Activated T-helper 1 cell treated with anti-CD3 and anti-CD28 coated beads, Interleukin-12 subunit alpha, Interleukin-12 subunit beta, Interleukin-2, Interleukin-4 antibody, amounts not matched to agents 30 ng/mL and 10 ng/mL and 1 ng/mL, durations not matched to agents 14 hours and 24 hours and 36 hours (primary cell): ENCODE measurements around the gene CDC42BPG. TPM values are rescaled to one million over a fixed set of nuclear protein-coding genes. Genes with fewer than 3 reads are reported as not detected.
A peak's percentile ranks its signal among the peaks of the same experiment; 100 is the strongest.

ENCODE experiments used
- DNase-seq: peaks from one replicate; pipeline ENCODE4 v3.0.0; 2021; ENCODE audit warnings: low spot score
- H3K27ac Mint-ChIP-seq: one replicate; pipeline ENCODE4 v1.8.0; 2021; ENCODE audit warnings: mild to moderate bottlenecking, mixed read lengths
- H3K27me3 Mint-ChIP-seq: one replicate; pipeline ENCODE4 v1.8.0; 2022; ENCODE audit warnings: mild to moderate bottlenecking, moderate library complexity, mixed read lengths; ENCODE audit not compliant: insufficient read depth
- H3K36me3 Mint-ChIP-seq: one replicate; pipeline ENCODE4 v1.8.0; 2021; ENCODE audit warnings: low read depth, mixed read lengths
- H3K4me1 Mint-ChIP-seq: one replicate; pipeline ENCODE4 v1.8.0; 2021; ENCODE audit warnings: low read depth, mixed read lengths
- H3K4me3 Mint-ChIP-seq: one replicate; pipeline ENCODE4 v1.8.0; 2021; ENCODE audit warnings: mild to moderate bottlenecking, moderate library complexity, mixed read lengths
- H3K9me3 Mint-ChIP-seq: one replicate; pipeline ENCODE4 v1.8.0; 2021; ENCODE audit warnings: mixed read lengths
- intact Hi-C: fragments of 100-400 bp; cut with micrococcal nuclease; formaldehyde crosslinking; loops from one replicate; pipeline ENCODE4 v1.15.1; 2024
- total RNA-seq: library from RNA; stranded (reverse); gene quantifications from 2 replicates; pipeline ENCODE4 v1.2.3, GENCODE V29; 2022

Gene CDC42BPG
- total RNA-seq, 1 donor from 2014 or later, result 0.29 TPM

DNA sequence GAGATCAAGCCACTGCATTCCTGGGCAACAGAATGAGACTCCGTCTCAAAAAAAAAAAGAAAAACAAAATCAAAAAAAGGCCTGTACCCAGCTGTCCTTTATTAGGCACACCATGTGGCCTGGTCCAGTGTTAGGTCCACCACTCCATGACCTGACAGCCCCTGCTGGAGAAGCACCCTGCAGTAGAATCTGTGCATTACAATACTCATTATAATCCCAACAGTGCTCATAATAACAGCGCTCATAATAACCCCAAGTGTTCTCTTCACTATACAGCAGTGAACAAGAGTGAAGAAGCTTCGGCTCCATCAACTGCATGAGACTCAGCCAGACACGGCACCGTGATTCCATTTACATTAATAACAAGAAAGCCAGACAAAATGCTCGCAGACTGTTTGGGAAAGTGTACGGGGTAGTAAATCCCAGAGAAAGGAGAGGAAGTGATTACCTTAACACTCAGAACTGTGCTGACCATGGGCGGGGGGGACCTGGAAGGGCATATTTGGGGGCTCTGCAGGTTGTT, 42.8 kb upstream of the CDC42BPG start:
- no peak overlapping the region for H3K4me3 Mint-ChIP-seq
- no peaks in the 10 kb centered on the region for H3K36me3 Mint-ChIP-seq
- peak overlapping the region; percentile 40 for H3K27ac Mint-ChIP-seq
- H3K4me1 Mint-ChIP-seq, result peaks cover 28% of the 10 kb centered on the region
- H3K9me3 Mint-ChIP-seq, result no peaks in the 10 kb centered on the region
- intact Hi-C loops, result no loop called here
- DNase-seq, result no peak
- H3K27me3 Mint-ChIP-seq, result no peaks in the 10 kb centered on the region

DNA sequence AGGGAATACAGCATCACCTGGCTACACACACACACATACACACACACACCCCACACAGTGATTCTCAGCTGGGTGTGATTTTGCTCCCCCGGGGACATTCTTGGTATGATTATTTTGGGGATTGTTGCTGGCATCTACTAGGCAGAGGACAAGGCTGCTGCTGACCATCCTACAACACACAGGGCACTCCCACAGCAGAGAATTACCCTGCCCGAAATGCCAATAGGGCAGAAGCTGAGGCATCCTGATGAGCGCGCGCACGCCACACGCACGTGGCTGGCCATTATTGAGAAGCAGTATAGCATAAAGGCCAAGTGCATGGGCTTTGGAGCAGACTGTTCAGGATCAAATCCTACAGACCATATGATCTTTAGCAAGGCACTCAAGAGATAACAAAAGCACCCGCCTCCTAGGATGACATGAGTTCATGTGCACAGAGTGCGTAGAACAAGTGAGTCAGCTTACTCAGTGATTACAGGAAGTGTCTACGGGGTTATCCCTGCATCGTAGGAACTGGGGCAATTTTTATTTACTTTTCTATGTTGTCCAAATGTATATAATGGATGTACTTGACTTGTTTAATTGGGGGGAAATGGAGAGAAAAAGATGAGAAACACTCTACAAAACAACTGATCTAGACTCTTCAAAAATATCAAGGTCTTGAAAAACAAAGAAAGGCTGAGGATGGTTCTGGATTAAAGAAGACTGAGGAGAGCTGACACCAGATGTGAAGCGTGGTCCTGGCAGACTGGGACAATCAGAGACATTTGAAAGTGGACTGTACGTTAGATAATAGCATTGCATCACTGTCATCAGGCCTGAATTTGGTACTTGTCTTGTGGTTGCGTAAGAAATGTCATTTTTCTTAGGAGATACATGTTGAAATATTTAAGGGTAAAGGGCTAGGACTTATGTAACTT, 41.2 kb upstream of the CDC42BPG start:
- no peaks in the 10 kb centered on the region for H3K9me3 Mint-ChIP-seq
- peaks cover 38% of the 10 kb centered on the region for H3K4me1 Mint-ChIP-seq
- peak overlapping the region; percentile 94 for H3K27ac Mint-ChIP-seq
- H3K27me3 Mint-ChIP-seq, result no peaks in the 10 kb centered on the region
- intact Hi-C loops, result loop anchor here (1.0 kb wide), 3 partner anchors 15 to 34 kb away; no protein-coding TSS in a partner anchor
- H3K4me3 Mint-ChIP-seq, result peak overlapping the region; percentile 6
- H3K36me3 Mint-ChIP-seq, result no peaks in the 10 kb centered on the region
- peak; percentile 42 for DNase-seq

GRCh38 chr11:64884019-64884418, 39.6 kb upstream of the CDC42BPG start:
- intact Hi-C loops, result no loop called here
- peaks cover 54% of the 10 kb centered on the region for H3K4me1 Mint-ChIP-seq
- H3K4me3 Mint-ChIP-seq, result no peak overlapping the region
- H3K36me3 Mint-ChIP-seq, result no peaks in the 10 kb centered on the region
- no peak for DNase-seq
- no peaks in the 10 kb centered on the region for H3K9me3 Mint-ChIP-seq
- no peak overlapping the region for H3K27ac Mint-ChIP-seq
- H3K27me3 Mint-ChIP-seq, result no peaks in the 10 kb centered on the region

DNA sequence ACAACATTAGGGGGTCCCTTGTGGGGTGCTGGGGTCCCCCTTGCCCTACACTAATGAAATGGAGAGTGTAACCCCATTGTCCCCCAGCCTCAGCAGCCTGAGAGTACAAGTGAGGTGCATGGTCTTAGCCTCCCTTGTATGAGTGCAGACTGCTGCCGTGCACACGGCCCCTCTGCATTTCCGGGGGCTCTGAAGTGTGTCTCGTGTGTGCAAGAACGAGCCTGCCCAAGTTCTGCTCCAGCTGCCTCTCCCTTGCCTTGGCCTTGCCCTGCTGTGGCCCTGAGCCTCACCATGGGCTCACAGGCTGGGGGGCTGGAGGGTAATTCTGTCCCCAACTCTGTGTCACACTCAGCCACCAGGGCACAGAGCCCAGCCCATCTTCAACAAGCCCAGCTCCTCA, 39.1 kb upstream of the CDC42BPG start:
- Mint-ChIP-seq H3K27me3 (no peaks in the 10 kb centered on the region), H3K36me3 (no peaks in the 10 kb centered on the region), H3K9me3 (no peaks in the 10 kb centered on the region), H3K27ac (no peak overlapping the region), H3K4me1 (peaks cover 57% of the 10 kb centered on the region), H3K4me3 (no peak overlapping the region)
- DNase-seq, result no peak
- intact Hi-C loops, result no loop called here

GRCh38 chr11:64882243-64882642, 37.8 kb upstream of the CDC42BPG start:
- Mint-ChIP-seq H3K4me3 (no peak overlapping the region), H3K9me3 (no peaks in the 10 kb centered on the region), H3K36me3 (peaks cover 2% of the 10 kb centered on the region), H3K27me3 (no peaks in the 10 kb centered on the region), H3K27ac (no peak overlapping the region), H3K4me1 (peaks cover 49% of the 10 kb centered on the region)
- no peak for DNase-seq
- intact Hi-C loops, result no loop called here

DNA sequence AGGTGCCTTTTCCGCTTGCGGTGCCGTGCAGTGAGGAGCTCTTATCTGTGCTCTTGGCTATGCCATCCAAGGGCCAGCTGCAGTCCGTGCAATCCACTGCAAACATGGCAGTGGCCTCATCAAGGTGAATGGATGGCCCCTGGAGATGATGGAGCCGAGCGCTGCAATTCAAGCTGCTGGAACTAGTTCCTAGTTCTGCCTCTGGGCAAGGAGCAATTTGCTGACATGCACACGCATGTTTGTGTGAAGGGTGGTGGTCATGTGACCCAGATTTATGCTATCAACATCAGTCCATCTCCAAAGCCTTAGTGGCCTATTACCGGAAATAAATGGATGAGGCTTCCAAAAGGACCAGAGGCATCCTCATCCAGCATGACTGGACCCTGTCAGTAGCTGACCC, 37.0 kb upstream of the CDC42BPG start:
- Mint-ChIP-seq H3K9me3 (no peaks in the 10 kb centered on the region), H3K4me1 (peaks cover 55% of the 10 kb centered on the region), H3K36me3 (peaks cover 9% of the 10 kb centered on the region), H3K27me3 (no peaks in the 10 kb centered on the region), H3K27ac (no peak overlapping the region), H3K4me3 (no peak overlapping the region)
- intact Hi-C loops, result no loop called here
- no peak for DNase-seq

DNA sequence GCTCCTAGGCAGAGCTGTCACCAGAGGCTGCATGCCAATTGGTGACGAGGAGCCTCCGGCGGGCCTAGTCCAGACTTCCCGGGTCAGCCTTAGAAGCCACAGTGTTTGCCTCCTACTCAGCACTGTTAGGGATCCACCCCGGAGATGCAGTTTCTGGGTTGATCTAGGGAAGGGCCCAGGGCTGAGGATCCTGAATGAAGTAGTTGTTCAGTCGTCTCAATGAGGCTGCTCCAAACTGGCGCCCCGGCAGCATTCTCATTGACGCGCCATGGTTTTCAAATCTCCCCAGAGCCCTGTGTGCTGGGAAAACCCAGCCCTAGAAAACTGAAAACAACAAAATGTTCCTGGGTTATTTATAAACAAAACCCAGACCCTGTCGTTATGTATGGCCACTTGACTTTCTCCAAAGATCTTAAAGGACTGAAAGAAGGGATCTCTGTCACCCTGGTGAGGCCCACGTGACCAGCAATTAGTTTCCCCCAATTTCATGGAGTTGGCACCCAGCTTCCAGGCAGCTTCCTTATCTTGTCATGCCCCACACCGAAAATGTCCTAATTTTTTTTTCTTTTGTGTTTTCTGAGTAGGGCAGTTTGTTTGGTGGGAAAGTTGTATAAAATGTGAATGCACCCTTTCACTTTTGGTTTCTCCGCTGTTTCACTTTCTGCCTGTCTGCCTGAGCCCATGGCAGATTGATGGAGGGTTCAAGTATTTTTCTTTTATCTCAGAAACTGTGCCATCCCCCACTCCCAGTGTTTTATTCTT, 36.0 kb upstream of the CDC42BPG start:
- intact Hi-C loops, result no loop called here
- DNase-seq, result peak; percentile 37
- H3K27me3 Mint-ChIP-seq, result no peaks in the 10 kb centered on the region
- peak overlapping the region; percentile 87 for H3K27ac Mint-ChIP-seq
- peaks cover 17% of the 10 kb centered on the region for H3K36me3 Mint-ChIP-seq
- H3K9me3 Mint-ChIP-seq, result no peaks in the 10 kb centered on the region
- H3K4me3 Mint-ChIP-seq, result peak overlapping the region; percentile 88
- peaks cover 56% of the 10 kb centered on the region for H3K4me1 Mint-ChIP-seq

DNA sequence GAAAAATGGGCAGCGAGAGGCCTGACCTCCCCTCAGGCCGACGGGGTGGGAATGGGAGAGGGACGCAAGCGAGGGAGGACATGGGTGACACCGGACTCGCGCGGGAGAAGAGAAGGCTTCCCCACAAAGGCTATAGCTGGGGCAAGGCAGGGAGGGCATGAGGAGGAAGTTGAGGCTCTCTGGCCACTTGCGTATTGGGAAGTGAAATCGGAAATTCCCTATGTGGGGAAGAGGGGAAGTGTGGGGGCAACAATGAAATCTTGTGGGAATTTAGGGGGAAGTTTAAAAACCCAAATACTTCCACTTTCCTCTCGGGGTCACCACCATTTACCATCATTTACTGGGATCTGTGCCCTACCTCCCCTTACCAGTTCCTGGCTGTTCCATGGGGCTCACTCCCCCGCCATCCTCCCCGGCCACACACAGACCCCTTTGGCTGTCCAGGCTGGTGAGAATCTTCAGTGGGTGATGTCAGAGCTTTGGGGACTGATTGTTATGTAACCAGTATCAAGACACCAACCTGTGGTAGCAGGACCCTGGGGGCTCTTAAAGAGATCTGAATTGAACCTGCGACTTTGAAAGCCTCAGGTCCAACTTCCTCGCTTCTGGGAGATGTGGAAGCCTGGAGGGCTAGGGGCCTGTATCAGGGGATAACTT, 34.9 kb upstream of the CDC42BPG start:
- peaks cover 61% of the 10 kb centered on the region for H3K4me1 Mint-ChIP-seq
- H3K9me3 Mint-ChIP-seq, result no peaks in the 10 kb centered on the region
- intact Hi-C loops, result loop anchor here (2.0 to 5.0 kb wide), 5 partner anchors 77 to 693 kb away; partner anchors contain the start of genes ARL2, FAM89B, MAP4K2 and SF1
- H3K36me3 Mint-ChIP-seq, result peaks cover 25% of the 10 kb centered on the region
- H3K27ac Mint-ChIP-seq, result peak overlapping the region; percentile 83
- no peak for DNase-seq
- H3K27me3 Mint-ChIP-seq, result no peaks in the 10 kb centered on the region
- H3K4me3 Mint-ChIP-seq, result peak overlapping the region; percentile 88

DNA sequence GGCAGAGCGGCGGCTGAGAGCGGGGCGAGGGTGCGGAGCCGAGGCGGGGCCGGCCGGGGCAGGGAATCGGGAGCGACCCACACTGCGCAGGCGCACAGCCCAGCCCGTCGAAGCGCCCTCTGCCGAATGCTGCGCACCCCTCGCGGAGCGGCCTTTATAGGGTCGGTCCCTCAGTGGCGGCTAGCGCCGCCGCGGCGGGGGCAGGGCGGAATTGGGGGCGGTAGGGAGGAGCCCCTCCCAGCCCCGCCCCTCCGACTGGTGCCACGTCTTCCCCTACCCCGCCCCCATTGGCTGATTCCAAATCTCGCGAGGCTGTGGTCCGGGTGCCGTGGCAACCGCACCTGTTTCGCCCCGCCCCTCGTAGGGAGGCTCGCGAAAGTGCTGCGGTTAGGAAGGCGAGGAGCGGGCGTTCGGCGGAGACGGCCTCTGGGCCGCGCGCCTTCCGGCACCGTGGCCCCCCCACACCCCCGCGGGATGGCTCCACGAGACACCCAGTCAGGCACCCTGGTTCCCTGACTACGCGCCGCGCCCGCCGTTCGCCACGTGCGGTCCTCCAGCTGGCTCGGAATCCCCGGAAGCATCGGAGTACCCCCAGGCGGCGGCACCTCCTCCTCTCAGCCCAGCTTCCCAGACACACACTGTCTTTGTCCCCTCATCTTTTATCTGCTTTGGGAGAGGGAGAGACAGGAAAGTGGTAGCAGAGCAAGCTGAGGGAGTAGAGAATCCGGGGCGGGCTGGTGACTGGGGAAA, 34.2 kb upstream of the CDC42BPG start, which contains the start of gene EHD1:
Gene EHD1, minus strand, starts transcription at position 128 of the 750 bp plus-strand sequence. CDS start 157 bp downstream, outside the sequence.
- intact Hi-C loops, result loop anchor here (1.0 to 5.0 kb wide), 12 partner anchors 10 to 694 kb away; partner anchors contain the start of genes ARL2, ATG2A, CDCA5 and FAM89B
- peaks cover 28% of the 10 kb centered on the region for H3K36me3 Mint-ChIP-seq
- peaks cover 64% of the 10 kb centered on the region for H3K4me1 Mint-ChIP-seq
- peak within 1 kb of the TSS; percentile 83 for H3K27ac Mint-ChIP-seq
- no peaks in the 10 kb centered on the region for H3K9me3 Mint-ChIP-seq
- H3K27me3 Mint-ChIP-seq, result no peaks in the 10 kb centered on the region
- DNase-seq, result peak; percentile 99
- peak within 1 kb of the TSS; percentile 99 for H3K4me3 Mint-ChIP-seq

DNA sequence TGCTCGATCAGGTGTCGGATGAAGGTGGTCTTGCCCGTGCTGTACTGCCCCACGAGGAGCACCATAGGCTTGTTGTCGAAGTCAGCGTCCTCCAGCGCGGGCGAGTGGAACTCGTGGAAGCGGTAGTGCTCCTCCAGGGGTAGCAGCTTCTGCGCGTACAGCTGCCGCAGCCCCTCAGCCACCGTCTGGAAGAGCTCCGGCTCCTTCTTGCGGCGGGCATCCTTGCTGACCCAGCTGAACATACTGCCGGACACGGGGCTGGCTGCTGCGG, 33.7 kb upstream of the CDC42BPG start:
- H3K9me3 Mint-ChIP-seq, result no peaks in the 10 kb centered on the region
- peak overlapping the region; percentile 99 for H3K4me3 Mint-ChIP-seq
- H3K4me1 Mint-ChIP-seq, result peaks cover 68% of the 10 kb centered on the region
- intact Hi-C loops, result loop anchor here (1.0 to 5.0 kb wide), 12 partner anchors 10 to 694 kb away; partner anchors contain the start of genes ARL2, ATG2A, CDCA5 and FAM89B
- no peaks in the 10 kb centered on the region for H3K27me3 Mint-ChIP-seq
- no peak for DNase-seq
- peaks cover 31% of the 10 kb centered on the region for H3K36me3 Mint-ChIP-seq
- peak overlapping the region; percentile 79 for H3K27ac Mint-ChIP-seq

GRCh38 chr11:64877390-64878222, 33.2 kb upstream of the CDC42BPG start:
- peak; percentile 31 for DNase-seq
- peaks cover 36% of the 10 kb centered on the region for H3K36me3 Mint-ChIP-seq
- peak overlapping the region; percentile 79 for H3K27ac Mint-ChIP-seq
- intact Hi-C loops, result loop anchor here (1.0 to 5.0 kb wide), 13 partner anchors 8 to 695 kb away; partner anchors contain the start of genes ARL2, ATG2A, CDCA5 and FAM89B
- H3K9me3 Mint-ChIP-seq, result no peaks in the 10 kb centered on the region
- H3K4me3 Mint-ChIP-seq, result peak overlapping the region; percentile 99
- H3K27me3 Mint-ChIP-seq, result no peaks in the 10 kb centered on the region
- H3K4me1 Mint-ChIP-seq, result peaks cover 74% of the 10 kb centered on the region
